ENCODE measurements around the gene KCTD16.

Gene KCTD16

DNA sequence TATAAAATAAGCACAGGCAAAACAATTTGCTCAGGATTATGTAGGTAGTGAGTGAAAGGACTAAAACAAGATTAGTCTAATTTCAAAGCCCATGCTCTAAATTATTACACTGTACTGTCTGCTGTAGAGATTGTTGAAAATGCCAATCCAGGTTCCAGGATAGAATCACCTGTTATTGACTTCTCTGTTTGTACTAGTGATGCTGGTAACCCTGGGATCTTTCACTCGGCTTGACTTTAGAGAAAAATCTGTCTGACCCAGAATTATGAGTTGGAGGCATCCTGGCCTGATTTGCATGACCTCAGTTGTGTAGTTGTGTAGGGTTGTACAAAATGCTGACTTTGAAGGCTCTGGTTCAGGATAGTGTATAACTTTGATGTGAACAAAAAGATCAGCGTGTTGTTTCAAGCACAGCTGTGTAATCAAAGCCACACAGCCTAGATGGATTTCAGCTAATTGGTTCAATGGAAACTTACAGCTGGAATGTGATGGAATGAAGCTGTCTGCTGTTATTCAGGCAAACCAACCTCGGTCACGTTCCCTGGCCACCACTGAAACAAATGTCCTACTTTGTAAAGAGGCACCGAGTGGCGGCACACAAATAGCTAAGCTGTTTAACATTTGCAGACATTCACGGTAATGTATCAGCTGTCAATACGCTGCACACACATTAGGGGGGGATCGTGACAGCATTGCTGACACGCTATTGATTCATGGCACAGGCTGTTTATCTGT lies 340.3 kb downstream of the KCTD16 start:
- Histone ChIP-seq H3K9me3 (ENCODE audit: severe bottlenecking) (no peaks in the 10 kb centered on the region), H3K36me3 (ENCODE audit: low read depth) (no peaks in the 10 kb centered on the region), H3K27me3 (ENCODE audit: insufficient read depth, poor library complexity, severe bottlenecking) (peaks cover 4% of the 10 kb centered on the region), H3K27ac (ENCODE audit: poor library complexity, severe bottlenecking) (no peak overlapping the region), H3K4me1 (ENCODE audit: insufficient read depth, poor library complexity, severe bottlenecking) (no peaks in the 10 kb centered on the region), H3K4me3 (ENCODE audit: severe bottlenecking) (no peak overlapping the region)
- ATAC-seq (ENCODE audit: low read depth) (no peak), DNase-seq (ENCODE audit: low spot score) (no peak)
- TF ChIP-seq, protein P1, sequence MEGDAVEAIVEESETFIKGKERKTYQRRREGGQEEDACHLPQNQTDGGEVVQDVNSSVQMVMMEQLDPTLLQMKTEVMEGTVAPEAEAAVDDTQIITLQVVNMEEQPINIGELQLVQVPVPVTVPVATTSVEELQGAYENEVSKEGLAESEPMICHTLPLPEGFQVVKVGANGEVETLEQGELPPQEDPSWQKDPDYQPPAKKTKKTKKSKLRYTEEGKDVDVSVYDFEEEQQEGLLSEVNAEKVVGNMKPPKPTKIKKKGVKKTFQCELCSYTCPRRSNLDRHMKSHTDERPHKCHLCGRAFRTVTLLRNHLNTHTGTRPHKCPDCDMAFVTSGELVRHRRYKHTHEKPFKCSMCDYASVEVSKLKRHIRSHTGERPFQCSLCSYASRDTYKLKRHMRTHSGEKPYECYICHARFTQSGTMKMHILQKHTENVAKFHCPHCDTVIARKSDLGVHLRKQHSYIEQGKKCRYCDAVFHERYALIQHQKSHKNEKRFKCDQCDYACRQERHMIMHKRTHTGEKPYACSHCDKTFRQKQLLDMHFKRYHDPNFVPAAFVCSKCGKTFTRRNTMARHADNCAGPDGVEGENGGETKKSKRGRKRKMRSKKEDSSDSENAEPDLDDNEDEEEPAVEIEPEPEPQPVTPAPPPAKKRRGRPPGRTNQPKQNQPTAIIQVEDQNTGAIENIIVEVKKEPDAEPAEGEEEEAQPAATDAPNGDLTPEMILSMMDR (IDR thresholded peaks at IDR 0.05; ENCODE audit: poor library complexity, severe bottlenecking) = no peak

DNA sequence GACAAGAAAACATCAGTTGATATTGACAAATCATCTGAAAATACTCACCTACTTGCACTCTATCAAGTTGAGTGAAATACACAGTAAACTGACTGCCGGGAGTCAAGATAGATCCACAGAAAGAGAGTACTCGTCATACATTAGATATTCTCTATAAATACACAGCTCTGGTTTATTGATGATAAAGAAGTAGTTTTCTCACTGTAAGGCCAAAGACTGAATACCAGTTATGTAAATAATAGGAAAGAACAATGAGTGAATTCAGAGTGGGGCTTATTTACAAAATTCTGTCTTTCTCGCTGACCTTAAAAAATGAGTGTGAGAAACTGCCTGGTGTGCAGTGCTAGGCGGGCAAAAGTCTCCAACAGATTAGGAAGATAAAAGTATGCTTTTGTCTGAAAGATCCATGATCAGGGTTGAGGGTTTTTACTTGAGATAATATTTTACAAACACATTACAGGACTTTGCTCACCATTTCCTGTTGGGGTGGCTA lies 341.0 kb downstream of the KCTD16 start:
- Histone ChIP-seq H3K9me3 (ENCODE audit: severe bottlenecking) (no peaks in the 10 kb centered on the region), H3K4me3 (ENCODE audit: severe bottlenecking) (no peak overlapping the region), H3K4me1 (ENCODE audit: insufficient read depth, poor library complexity, severe bottlenecking) (no peaks in the 10 kb centered on the region), H3K27me3 (ENCODE audit: insufficient read depth, poor library complexity, severe bottlenecking) (peaks cover 4% of the 10 kb centered on the region), H3K27ac (ENCODE audit: poor library complexity, severe bottlenecking) (no peak overlapping the region), H3K36me3 (ENCODE audit: low read depth) (no peaks in the 10 kb centered on the region)
- no peak for DNase-seq (ENCODE audit: low spot score)
- no peak for ATAC-seq (ENCODE audit: low read depth)
- TF ChIP-seq, protein P1 (IDR thresholded peaks at IDR 0.05; ENCODE audit: poor library complexity, severe bottlenecking) = no peak

- DNase-seq (ENCODE audit: low spot score) (no peak), ATAC-seq (ENCODE audit: low read depth) (no peak)
- Histone ChIP-seq H3K4me3 (ENCODE audit: severe bottlenecking) (no peak overlapping the region), H3K4me1 (ENCODE audit: insufficient read depth, poor library complexity, severe bottlenecking) (no peaks in the 10 kb centered on the region), H3K9me3 (ENCODE audit: severe bottlenecking) (no peaks in the 10 kb centered on the region), H3K27ac (ENCODE audit: poor library complexity, severe bottlenecking) (no peak overlapping the region), H3K36me3 (ENCODE audit: low read depth) (no peaks in the 10 kb centered on the region), H3K27me3 (ENCODE audit: insufficient read depth, poor library complexity, severe bottlenecking) (peaks cover 8% of the 10 kb centered on the region)
- TF ChIP-seq, protein P1 (IDR thresholded peaks at IDR 0.05; ENCODE audit: poor library complexity, severe bottlenecking) = no peak
These were observed 352.0 kb downstream of the KCTD16 start for GRCh38 chr5:144522698-144523097.

- no peaks in the 10 kb centered on the region for H3K36me3 ChIP-seq (ENCODE audit: low read depth)
- H3K4me3 ChIP-seq (ENCODE audit: severe bottlenecking) = no peak overlapping the region
- TF ChIP-seq, protein P1 (IDR thresholded peaks at IDR 0.05; ENCODE audit: poor library complexity, severe bottlenecking) = no peak
- no peak overlapping the region for H3K27ac ChIP-seq (ENCODE audit: poor library complexity, severe bottlenecking)
- no peak for ATAC-seq (ENCODE audit: low read depth)
- H3K27me3 ChIP-seq (ENCODE audit: insufficient read depth, poor library complexity, severe bottlenecking) = no peaks in the 10 kb centered on the region
- H3K9me3 ChIP-seq (ENCODE audit: severe bottlenecking) = no peaks in the 10 kb centered on the region
- no peaks in the 10 kb centered on the region for H3K4me1 ChIP-seq (ENCODE audit: insufficient read depth, poor library complexity, severe bottlenecking)
- DNase-seq (ENCODE audit: low spot score) = no peak
These were observed 354.3 kb downstream of the KCTD16 start for GRCh38 chr5:144525000-144525399.

- H3K27me3 ChIP-seq (ENCODE audit: insufficient read depth, poor library complexity, severe bottlenecking) = no peaks in the 10 kb centered on the region
- no peaks in the 10 kb centered on the region for H3K36me3 ChIP-seq (ENCODE audit: low read depth)
- no peaks in the 10 kb centered on the region for H3K9me3 ChIP-seq (ENCODE audit: severe bottlenecking)
- DNase-seq (ENCODE audit: low spot score) (no peak), ATAC-seq (ENCODE audit: low read depth) (no peak)
- H3K4me3 ChIP-seq (ENCODE audit: severe bottlenecking) = no peak overlapping the region
- no peak overlapping the region for H3K27ac ChIP-seq (ENCODE audit: poor library complexity, severe bottlenecking)
- TF ChIP-seq, protein P1 (IDR thresholded peaks at IDR 0.05; ENCODE audit: poor library complexity, severe bottlenecking) = no peak
- H3K4me1 ChIP-seq (ENCODE audit: insufficient read depth, poor library complexity, severe bottlenecking) = no peaks in the 10 kb centered on the region
These were observed 360.5 kb downstream of the KCTD16 start for GRCh38 chr5:144531188-144531587.

Measured in RWPE2 (cell line).